Measurements from ENCODE around the gene DNASE1L1. TPM values are rescaled to one million over a fixed set of nuclear protein-coding genes. Genes with fewer than 3 reads are reported as not detected.

Gene DNASE1L1
- 10 to 100 TPM; 36.8 to 70.7 TPM for total RNA-seq

- H3K27me3 ChIP-seq (replicated peaks; ENCODE audit: insufficient read depth): no peaks in the 10 kb centered on the region
- 49% methylated on average over 15 of the region's 26 CpGs for WGBS
- H3K27ac ChIP-seq: peak within 1 kb of the TSS; percentile 18 to 43
- DNase-seq (ENCODE audit: low spot score): peak; percentile 40
- H3K9me3 ChIP-seq: no peaks in the 10 kb centered on the region
- no peaks in the 10 kb centered on the region for H3K36me3 ChIP-seq
- intact Hi-C loops (cut with DNase I): no loop called here
- no peak for TF ChIP-seq POLR2AphosphoS5 (IDR thresholded peaks at IDR 0.05)
- TF ChIP-seq POLR2A (IDR thresholded peaks at IDR 0.05): peak; percentile 43
- no peak for TF ChIP-seq CTCF (IDR thresholded peaks at IDR 0.05)
- no peak within 1 kb of the TSS for H3K4me3 ChIP-seq
- no peaks in the 10 kb centered on the region for H3K4me1 ChIP-seq (replicated peaks)
Observed at GRCh38 chrX:154409222-154409871, at the start of gene DNASE1L1. Gene DNASE1L1, minus strand, starts transcription at chrX:154409254. Its CDS starts 3,686 bp downstream, at chrX:154405568.

- TF ChIP-seq POLR2A (IDR thresholded peaks at IDR 0.05) (peak; percentile 15), POLR2AphosphoS5 (IDR thresholded peaks at IDR 0.05) (no peak)
- WGBS: 0% methylated on average over 4 of the region's 88 CpGs
- no peak for DNase-seq (ENCODE audit: low spot score)
Observed at GRCh38 chrX:154458116-154458953, 49.3 kb upstream of the DNASE1L1 start, which contains the start of gene PLXNA3. Gene PLXNA3, plus strand, starts transcription at chrX:154458281. Its CDS starts 1,903 bp downstream, at chrX:154460184.

GRCh38 chrX:154457491-154458115 is 48.5 kb upstream of the DNASE1L1 start:
- Histone ChIP-seq H3K27ac (peak overlapping the region; percentile 73 to 77), H3K9me3 (no peaks in the 10 kb centered on the region), H3K27me3 (replicated peaks; ENCODE audit: insufficient read depth) (no peaks in the 10 kb centered on the region), H3K4me3 (peak overlapping the region; percentile 52 to 53), H3K4me1 (replicated peaks) (peaks cover 3% of the 10 kb centered on the region), H3K36me3 (no peaks in the 10 kb centered on the region)
- TF ChIP-seq POLR2A (IDR thresholded peaks at IDR 0.05) (no peak), POLR2AphosphoS5 (IDR thresholded peaks at IDR 0.05) (no peak), CTCF (IDR thresholded peaks at IDR 0.05) (no peak)
- intact Hi-C loops (cut with DNase I): no loop called here
- no peak for DNase-seq (ENCODE audit: low spot score)
- WGBS: 9% methylated on average over 22 of the region's 65 CpGs

More at GRCh38 chrX:154458116-154458953, 49.3 kb upstream of the DNASE1L1 start, which contains the start of gene PLXNA3:
- peak within 1 kb of the TSS; percentile 73 to 77 for H3K27ac ChIP-seq
- intact Hi-C loops (cut with DNase I): no loop called here
- H3K27me3 ChIP-seq (replicated peaks; ENCODE audit: insufficient read depth): no peaks in the 10 kb centered on the region
- peak within 1 kb of the TSS; percentile 52 to 53 for H3K4me3 ChIP-seq
- no peaks in the 10 kb centered on the region for H3K36me3 ChIP-seq
- H3K9me3 ChIP-seq: no peaks in the 10 kb centered on the region
- H3K4me1 ChIP-seq (replicated peaks): peaks cover 3% of the 10 kb centered on the region

- WGBS: 81% methylated on average over 9 of the region's 9 CpGs
- H3K4me1 ChIP-seq (replicated peaks): no peaks in the 10 kb centered on the region
- TF ChIP-seq POLR2AphosphoS5 (IDR thresholded peaks at IDR 0.05): no peak
- DNase-seq (ENCODE audit: low spot score): no peak
- H3K36me3 ChIP-seq: no peaks in the 10 kb centered on the region
- H3K27ac ChIP-seq: no peak overlapping the region
- intact Hi-C loops (cut with DNase I): no loop called here
- no peaks in the 10 kb centered on the region for H3K27me3 ChIP-seq (replicated peaks; ENCODE audit: insufficient read depth)
- H3K9me3 ChIP-seq: no peaks in the 10 kb centered on the region
- no peak overlapping the region for H3K4me3 ChIP-seq
Observed at GRCh38 chrX:154452823-154453222, 43.8 kb upstream of the DNASE1L1 start.

- Histone ChIP-seq H3K4me3 (no peak overlapping the region), H3K36me3 (no peaks in the 10 kb centered on the region), H3K4me1 (replicated peaks) (no peaks in the 10 kb centered on the region), H3K9me3 (no peaks in the 10 kb centered on the region), H3K27me3 (replicated peaks; ENCODE audit: insufficient read depth) (no peaks in the 10 kb centered on the region), H3K27ac (no peak overlapping the region)
- no peak for DNase-seq (ENCODE audit: low spot score)
- no peak for TF ChIP-seq POLR2A (IDR thresholded peaks at IDR 0.05)
- no peak for TF ChIP-seq CTCF (IDR thresholded peaks at IDR 0.05)
- TF ChIP-seq POLR2AphosphoS5 (IDR thresholded peaks at IDR 0.05): no peak
- intact Hi-C loops (cut with DNase I): no loop called here
- WGBS: 88% methylated on average over 16 of the region's 17 CpGs
Observed at GRCh38 chrX:154450312-154450711, 41.3 kb upstream of the DNASE1L1 start.

All from prostate gland (tissue), 2 donors.